Measurements from ENCODE around the gene ST3GAL4. TPM values are rescaled to one million over a fixed set of nuclear protein-coding genes. Genes with fewer than 3 reads are reported as not detected.

Gene ST3GAL4
- total RNA-seq, 1 donor: 13.8 TPM

DNA sequence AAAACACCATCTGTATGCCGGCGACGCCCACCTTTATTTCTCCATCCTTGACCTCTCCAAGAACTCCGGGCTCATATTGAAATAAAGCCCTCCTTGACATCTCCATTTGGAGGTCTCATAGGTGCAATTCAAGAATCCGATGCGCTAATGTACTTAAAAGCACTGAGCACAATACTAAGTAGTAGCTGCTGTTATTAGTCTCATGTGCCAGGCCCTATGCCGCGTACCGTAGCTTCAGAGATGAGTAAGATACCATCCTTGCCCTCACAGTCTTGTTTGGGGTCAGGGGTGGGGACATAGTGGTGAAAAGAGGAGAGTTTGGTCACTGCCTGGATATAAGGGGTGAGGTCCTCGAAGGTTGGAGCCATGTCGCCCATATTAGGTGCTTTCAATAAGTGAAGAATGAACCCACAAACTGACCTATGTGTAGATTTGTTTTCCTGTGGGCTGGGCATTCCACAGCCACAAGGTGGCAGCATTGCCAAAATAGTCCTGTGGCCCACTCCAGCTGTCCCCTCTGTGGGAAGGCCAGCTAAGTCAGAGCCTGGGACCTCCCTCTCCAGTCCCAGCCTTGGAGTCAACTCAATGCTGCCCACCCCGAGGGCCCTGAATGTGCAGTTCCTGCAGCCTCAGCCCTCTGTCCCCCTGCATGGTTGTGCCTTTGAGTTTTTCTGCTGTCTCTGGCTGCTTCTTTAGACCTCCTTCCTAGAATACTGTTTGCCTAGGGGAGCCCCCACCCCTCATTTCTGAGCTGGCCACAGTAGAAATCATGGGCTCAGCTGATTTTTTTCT, 45.1 kb upstream of the ST3GAL4 start:
- H3K9me3 ChIP-seq (ENCODE audit: low read depth, low read length): no peaks in the 10 kb centered on the region
- peak; percentile 93 for TF ChIP-seq CTCF (IDR thresholded peaks at IDR 0.05; ENCODE audit: extremely low read depth, low read depth, low read length)
- H3K4me2 ChIP-seq (ENCODE audit: insufficient read depth, low read length): no peak overlapping the region
- no peaks in the 10 kb centered on the region for H3K4me1 ChIP-seq (ENCODE audit: insufficient read depth, low read length)
- no peak overlapping the region for H2AFZ ChIP-seq (ENCODE audit: low read length)
- H3K4me3 ChIP-seq (ENCODE audit: insufficient read depth, low read length): no peak overlapping the region
- H4K20me1 ChIP-seq (ENCODE audit: insufficient read depth, low read length): peaks cover 4% of the 10 kb centered on the region
- no peak overlapping the region for H3K27ac ChIP-seq (ENCODE audit: low read depth, low read length)
- peak; percentile 68 for DNase-seq (ENCODE audit: insufficient read length, low spot score, missing footprints)
- no peaks in the 10 kb centered on the region for H3K36me3 ChIP-seq (ENCODE audit: insufficient read depth, low read length)
- no peaks in the 10 kb centered on the region for H3K27me3 ChIP-seq (ENCODE audit: insufficient read depth, low read length)
- H3K79me2 ChIP-seq (ENCODE audit: insufficient read depth, low read length): peaks cover 4% of the 10 kb centered on the region

DNA sequence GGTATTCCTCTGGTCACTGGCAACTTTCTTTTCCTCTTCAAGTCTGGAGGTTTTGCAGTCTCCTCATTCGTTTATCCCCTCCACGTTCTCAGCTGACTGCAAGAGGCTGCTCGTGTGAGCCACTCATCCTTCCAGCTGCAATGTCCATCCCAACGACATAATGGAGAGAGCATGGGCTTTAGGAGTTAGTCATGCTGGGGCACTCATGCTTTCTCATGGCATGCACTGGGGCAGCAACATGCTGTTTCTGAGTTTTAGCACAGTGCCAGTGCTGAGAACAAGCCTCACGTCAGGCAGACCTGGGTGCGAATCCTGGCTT, 44.5 kb upstream of the ST3GAL4 start:
- no peaks in the 10 kb centered on the region for H3K36me3 ChIP-seq (ENCODE audit: insufficient read depth, low read length)
- peaks cover 4% of the 10 kb centered on the region for H4K20me1 ChIP-seq (ENCODE audit: insufficient read depth, low read length)
- H3K27me3 ChIP-seq (ENCODE audit: insufficient read depth, low read length): no peaks in the 10 kb centered on the region
- no peak for TF ChIP-seq CTCF (IDR thresholded peaks at IDR 0.05; ENCODE audit: extremely low read depth, low read depth, low read length)
- H3K4me1 ChIP-seq (ENCODE audit: insufficient read depth, low read length): no peaks in the 10 kb centered on the region
- peaks cover 2% of the 10 kb centered on the region for H3K79me2 ChIP-seq (ENCODE audit: insufficient read depth, low read length)
- H3K27ac ChIP-seq (ENCODE audit: low read depth, low read length): no peak overlapping the region
- H3K4me3 ChIP-seq (ENCODE audit: insufficient read depth, low read length): no peak overlapping the region
- no peak overlapping the region for H2AFZ ChIP-seq (ENCODE audit: low read length)
- H3K4me2 ChIP-seq (ENCODE audit: insufficient read depth, low read length): no peak overlapping the region
- H3K9me3 ChIP-seq (ENCODE audit: low read depth, low read length): no peaks in the 10 kb centered on the region
- DNase-seq (ENCODE audit: insufficient read length, low spot score, missing footprints): no peak

DNA sequence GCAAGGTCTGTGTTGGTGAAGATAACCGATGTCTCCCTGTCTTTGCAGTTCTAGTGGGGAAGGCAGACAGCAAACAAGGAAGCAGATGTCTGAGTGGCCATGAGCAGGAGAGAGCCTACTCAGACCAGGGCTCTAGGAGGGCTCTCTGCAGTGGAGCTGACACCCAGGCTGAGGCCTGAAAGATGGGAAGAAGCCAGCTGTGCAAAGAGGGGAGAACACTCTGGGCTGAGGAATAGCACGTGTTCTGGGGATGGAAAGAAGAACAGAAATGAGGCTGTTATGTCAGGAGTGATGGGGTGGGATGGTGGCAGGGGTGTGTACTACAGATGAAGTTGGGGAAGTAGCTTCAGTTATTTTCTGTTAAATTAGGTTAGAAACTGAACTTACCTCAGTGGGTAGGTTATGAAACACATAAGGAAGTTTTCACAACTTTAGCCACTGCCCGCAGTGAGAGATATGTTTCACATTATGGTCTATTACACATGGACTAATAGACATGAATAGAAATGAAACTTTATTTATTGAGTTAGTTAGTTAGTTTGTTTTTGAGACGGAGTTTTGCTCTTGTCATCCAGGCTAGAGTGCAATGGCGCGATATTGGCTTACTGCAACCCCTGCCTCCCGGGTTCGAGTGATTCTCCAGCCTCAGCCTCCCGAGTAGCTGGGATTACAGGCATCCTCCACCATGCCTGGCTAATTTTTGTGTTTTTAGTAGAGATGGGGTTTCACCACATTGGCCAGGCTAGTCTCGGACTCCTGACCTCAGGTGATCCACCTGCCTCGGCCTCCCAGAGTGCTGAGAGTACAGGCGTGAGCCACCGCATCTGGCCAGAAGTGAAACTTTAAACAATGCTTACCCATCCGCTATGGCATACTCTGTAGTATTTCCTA, 43.8 kb upstream of the ST3GAL4 start:
- H3K27me3 ChIP-seq (ENCODE audit: insufficient read depth, low read length): no peaks in the 10 kb centered on the region
- H3K4me2 ChIP-seq (ENCODE audit: insufficient read depth, low read length): no peak overlapping the region
- no peaks in the 10 kb centered on the region for H3K9me3 ChIP-seq (ENCODE audit: low read depth, low read length)
- no peaks in the 10 kb centered on the region for H3K4me1 ChIP-seq (ENCODE audit: insufficient read depth, low read length)
- no peak for TF ChIP-seq CTCF (IDR thresholded peaks at IDR 0.05; ENCODE audit: extremely low read depth, low read depth, low read length)
- H3K27ac ChIP-seq (ENCODE audit: low read depth, low read length): no peak overlapping the region
- no peak overlapping the region for H2AFZ ChIP-seq (ENCODE audit: low read length)
- peaks cover 4% of the 10 kb centered on the region for H4K20me1 ChIP-seq (ENCODE audit: insufficient read depth, low read length)
- no peak for DNase-seq (ENCODE audit: insufficient read length, low spot score, missing footprints)
- H3K36me3 ChIP-seq (ENCODE audit: insufficient read depth, low read length): no peaks in the 10 kb centered on the region
- no peak overlapping the region for H3K4me3 ChIP-seq (ENCODE audit: insufficient read depth, low read length)
- no peaks in the 10 kb centered on the region for H3K79me2 ChIP-seq (ENCODE audit: insufficient read depth, low read length)

- TF ChIP-seq CTCF (IDR thresholded peaks at IDR 0.05; ENCODE audit: extremely low read depth, low read depth, low read length): no peak
- H4K20me1 ChIP-seq (ENCODE audit: insufficient read depth, low read length): peaks cover 4% of the 10 kb centered on the region
- no peaks in the 10 kb centered on the region for H3K36me3 ChIP-seq (ENCODE audit: insufficient read depth, low read length)
- no peak for DNase-seq (ENCODE audit: insufficient read length, low spot score, missing footprints)
- H3K4me1 ChIP-seq (ENCODE audit: insufficient read depth, low read length): peaks cover 9% of the 10 kb centered on the region
- no peak overlapping the region for H2AFZ ChIP-seq (ENCODE audit: low read length)
- H3K4me3 ChIP-seq (ENCODE audit: insufficient read depth, low read length): no peak overlapping the region
- no peak overlapping the region for H3K27ac ChIP-seq (ENCODE audit: low read depth, low read length)
- no peaks in the 10 kb centered on the region for H3K27me3 ChIP-seq (ENCODE audit: insufficient read depth, low read length)
- H3K79me2 ChIP-seq (ENCODE audit: insufficient read depth, low read length): no peaks in the 10 kb centered on the region
- H3K4me2 ChIP-seq (ENCODE audit: insufficient read depth, low read length): no peak overlapping the region
- H3K9me3 ChIP-seq (ENCODE audit: low read depth, low read length): no peaks in the 10 kb centered on the region
These were observed 42.5 kb upstream of the ST3GAL4 start for GRCh38 chr11:126312961-126313360.
